PFSK-1 (cell line): ENCODE results near the gene S100A2.

Source experiments
- FOXP2 ChIP-seq: optimal IDR thresholded peaks from 2 replicates; pipeline ENCODE3; 2011; ENCODE audit warnings: borderline replicate concordance, control low read depth, inconsistent platforms; ENCODE audit not compliant: insufficient read depth; ENCODE audit errors: extremely low read length, extremely low read depth
- POLR2AphosphoS5 ChIP-seq: IDR thresholded peaks from 2 replicates; pipeline ENCODE4 v1.6.1; 2012; ENCODE audit warnings: low read depth, mild to moderate bottlenecking, control low read depth, low read length, moderate library complexity
- SIN3A ChIP-seq: IDR thresholded peaks from 2 replicates; pipeline ENCODE4 v1.6.1; 2012; ENCODE audit warnings: mild to moderate bottlenecking, low read length, moderate library complexity, borderline replicate concordance; ENCODE audit not compliant: insufficient read depth
- TAF1 ChIP-seq: IDR thresholded peaks from 2 replicates; pipeline ENCODE4 v1.6.1; 2012; ENCODE audit warnings: low read length, control low read depth, borderline replicate concordance; ENCODE audit not compliant: insufficient read depth
- TF ChIP-seq, protein P1 (sequence below), 2 experiments: IDR thresholded peaks; 2 replicates each; pipeline versions ENCODE4 v1.6.1 to v1.8.0; 2011 to 2012; ENCODE audit warnings: low read depth in 2 of 2, low read length in 2 of 2, control low read depth in 1 of 2, inconsistent platforms in 1 of 2, mild to moderate bottlenecking in 1 of 2, moderate library complexity in 1 of 2; ENCODE audit not compliant: insufficient read depth in 1 of 2

DNA sequence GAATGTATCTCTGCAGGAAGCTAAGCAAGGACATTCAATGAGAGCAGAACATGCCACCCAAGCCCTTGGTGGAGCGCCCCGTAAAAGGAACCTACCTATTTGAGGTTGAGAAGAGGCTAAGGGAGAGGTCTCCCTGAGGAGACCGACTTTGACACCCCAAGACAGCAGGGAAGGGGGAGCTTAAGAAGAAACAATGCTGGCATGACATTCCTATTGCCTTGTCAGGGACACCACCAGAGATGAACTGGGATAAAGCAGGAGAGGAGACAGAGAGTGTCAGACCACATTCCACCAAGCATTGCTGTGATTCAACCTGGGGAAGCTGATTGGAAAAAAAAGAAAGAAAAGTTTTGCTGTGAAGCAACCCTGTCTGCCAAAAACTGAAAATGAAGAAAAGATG lies 13.3 kb upstream of the S100A2 start:
- TF ChIP-seq SIN3A (no peak), POLR2AphosphoS5 (no peak), TAF1 (no peak), FOXP2 (no peak)
- TF ChIP-seq, protein P1, sequence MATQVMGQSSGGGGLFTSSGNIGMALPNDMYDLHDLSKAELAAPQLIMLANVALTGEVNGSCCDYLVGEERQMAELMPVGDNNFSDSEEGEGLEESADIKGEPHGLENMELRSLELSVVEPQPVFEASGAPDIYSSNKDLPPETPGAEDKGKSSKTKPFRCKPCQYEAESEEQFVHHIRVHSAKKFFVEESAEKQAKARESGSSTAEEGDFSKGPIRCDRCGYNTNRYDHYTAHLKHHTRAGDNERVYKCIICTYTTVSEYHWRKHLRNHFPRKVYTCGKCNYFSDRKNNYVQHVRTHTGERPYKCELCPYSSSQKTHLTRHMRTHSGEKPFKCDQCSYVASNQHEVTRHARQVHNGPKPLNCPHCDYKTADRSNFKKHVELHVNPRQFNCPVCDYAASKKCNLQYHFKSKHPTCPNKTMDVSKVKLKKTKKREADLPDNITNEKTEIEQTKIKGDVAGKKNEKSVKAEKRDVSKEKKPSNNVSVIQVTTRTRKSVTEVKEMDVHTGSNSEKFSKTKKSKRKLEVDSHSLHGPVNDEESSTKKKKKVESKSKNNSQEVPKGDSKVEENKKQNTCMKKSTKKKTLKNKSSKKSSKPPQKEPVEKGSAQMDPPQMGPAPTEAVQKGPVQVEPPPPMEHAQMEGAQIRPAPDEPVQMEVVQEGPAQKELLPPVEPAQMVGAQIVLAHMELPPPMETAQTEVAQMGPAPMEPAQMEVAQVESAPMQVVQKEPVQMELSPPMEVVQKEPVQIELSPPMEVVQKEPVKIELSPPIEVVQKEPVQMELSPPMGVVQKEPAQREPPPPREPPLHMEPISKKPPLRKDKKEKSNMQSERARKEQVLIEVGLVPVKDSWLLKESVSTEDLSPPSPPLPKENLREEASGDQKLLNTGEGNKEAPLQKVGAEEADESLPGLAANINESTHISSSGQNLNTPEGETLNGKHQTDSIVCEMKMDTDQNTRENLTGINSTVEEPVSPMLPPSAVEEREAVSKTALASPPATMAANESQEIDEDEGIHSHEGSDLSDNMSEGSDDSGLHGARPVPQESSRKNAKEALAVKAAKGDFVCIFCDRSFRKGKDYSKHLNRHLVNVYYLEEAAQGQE (IDR thresholded peaks at IDR 0.05; ENCODE audit: insufficient read depth in 1 of 2, low read depth in 2 of 2, low read length in 2 of 2): no peak
